Muscle layer of colon (tissue), 2 donors: ENCODE measurements around the gene HADH.
"Not testable (repeated sequence)": the region's sequence is repeated elsewhere in the genome, so short reads cannot be mapped to it uniquely, and the experiment has no call there.

Experiments used
- H3K27ac ChIP-seq: one replicate; pipeline ENCODE4 v1.7.0; 2013; ENCODE audit warnings: low read depth, mild to moderate bottlenecking, low read length, moderate library complexity
- H3K27me3 ChIP-seq, 2 donors: one replicate each; pipeline ENCODE4 v1.7.0; 2013; ENCODE audit warnings: low read length in 2 of 2, mild to moderate bottlenecking in 2 of 2; ENCODE audit not compliant: insufficient read depth in 2 of 2, control insufficient read depth in 1 of 2
- H3K36me3 ChIP-seq: one replicate; pipeline ENCODE4 v1.7.0; 2013; ENCODE audit warnings: mild to moderate bottlenecking, low read length; ENCODE audit not compliant: insufficient read depth
- H3K4me1 ChIP-seq: one replicate; pipeline ENCODE4 v1.7.0; 2013; ENCODE audit warnings: mild to moderate bottlenecking, low read length; ENCODE audit not compliant: insufficient read depth
- H3K4me3 ChIP-seq, 2 donors: one replicate each; pipeline ENCODE4 v1.7.0; 2013; ENCODE audit warnings: low read length in 2 of 2, low read depth in 1 of 2, mild to moderate bottlenecking in 1 of 2, moderate library complexity in 1 of 2
- H3K9ac ChIP-seq: one replicate; pipeline ENCODE4 v1.7.0; 2013; ENCODE audit warnings: low read length
- H3K9me3 ChIP-seq: one replicate; pipeline ENCODE4 v1.7.0; 2013; ENCODE audit warnings: mild to moderate bottlenecking, low read length
- donor health status: abdominal sarcoma.
- donor health status: Adenocarcinoma of cecum.

Gene HADH

DNA sequence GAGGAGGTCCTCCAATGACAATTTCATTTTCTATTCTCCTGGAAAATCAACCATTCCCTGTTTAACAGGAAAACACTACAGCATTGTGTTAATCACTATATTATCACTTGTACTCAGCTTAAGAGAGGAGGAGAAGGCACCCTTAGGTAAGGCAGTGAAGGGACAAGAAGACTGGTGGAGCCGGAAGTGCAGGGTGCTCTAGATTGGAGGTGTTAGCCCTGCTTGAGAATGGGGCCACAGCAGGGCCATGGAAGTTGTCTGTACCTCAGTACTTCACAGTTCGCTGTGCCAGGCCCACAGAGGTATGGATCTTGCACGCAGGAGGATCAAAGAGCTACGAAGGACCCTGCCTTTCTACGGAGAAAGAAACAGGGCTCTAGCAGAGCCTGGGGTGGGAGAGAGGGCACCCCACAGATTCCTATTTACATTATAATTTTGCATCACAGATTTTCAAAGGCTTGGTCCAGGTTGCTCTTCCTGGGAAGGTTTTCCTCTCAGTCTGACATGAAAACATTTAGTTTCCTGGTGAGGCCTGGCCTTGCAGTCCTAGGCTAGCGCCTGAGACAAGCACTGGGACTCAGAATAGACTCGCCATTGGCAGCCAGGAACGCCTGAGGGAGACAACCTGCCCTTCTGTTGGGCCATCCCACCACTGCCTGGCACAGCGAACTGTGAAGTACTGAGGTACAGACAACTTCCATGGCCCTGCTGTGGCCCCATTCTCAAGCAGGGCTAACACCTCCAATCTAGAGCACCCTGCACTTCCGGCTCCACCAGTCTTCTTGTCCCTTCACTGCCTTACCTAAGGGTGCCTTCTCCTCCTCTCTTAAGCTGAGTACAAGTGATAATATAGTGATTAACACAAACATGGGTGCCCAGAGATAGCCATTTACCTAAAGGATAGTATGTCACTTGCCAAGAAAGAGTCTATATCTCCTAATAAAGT is 60.8 kb downstream of the HADH start:
- H3K4me3 ChIP-seq, H3K4me1 ChIP-seq, H3K36me3 ChIP-seq, H3K9ac ChIP-seq, H3K9me3 ChIP-seq, H3K27me3 ChIP-seq, H3K27ac ChIP-seq: not testable (repeated sequence)

- Histone ChIP-seq H3K4me1 (no peaks in the 10 kb centered on the region), H3K27me3 (no peaks in the 10 kb centered on the region), H3K4me3 (no peak overlapping the region), H3K9ac (no peak overlapping the region), H3K27ac (no peak overlapping the region), H3K9me3 (no peaks in the 10 kb centered on the region), H3K36me3 (no peaks in the 10 kb centered on the region)
These were observed 61.7 kb downstream of the HADH start for GRCh38 chr4:108051343-108051742.

DNA sequence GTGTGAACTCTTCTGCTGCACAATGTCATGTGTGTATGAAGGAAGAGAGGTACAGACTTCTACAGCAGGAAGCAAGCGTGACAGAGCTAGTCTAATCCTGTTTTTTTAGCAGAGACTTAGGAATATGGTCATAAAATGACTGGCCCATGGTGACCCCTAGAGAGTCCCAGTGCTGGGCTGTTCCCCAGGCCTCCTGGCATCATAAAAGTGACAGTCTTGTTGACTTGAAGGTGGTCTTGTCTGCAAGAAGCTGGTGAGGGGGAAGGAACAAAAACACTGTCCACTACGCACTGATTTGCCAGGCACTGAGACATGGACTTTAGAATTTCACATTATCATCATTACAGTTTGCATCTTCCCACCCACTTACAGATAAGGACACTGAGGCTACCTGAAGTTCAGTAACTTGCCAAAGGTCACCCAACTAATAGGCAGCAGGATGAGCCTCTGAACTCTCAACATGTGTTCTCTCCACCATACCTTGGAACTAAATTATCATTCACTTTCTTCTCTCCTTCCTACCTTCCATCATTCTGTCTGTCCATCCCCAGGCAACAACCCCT is 63.0 kb downstream of the HADH start:
- Histone ChIP-seq H3K27ac (no peak overlapping the region), H3K4me1 (no peaks in the 10 kb centered on the region)

GRCh38 chr4:108053251-108053711 is 63.6 kb downstream of the HADH start:
- Histone ChIP-seq H3K36me3 (no peaks in the 10 kb centered on the region), H3K9ac (no peak overlapping the region), H3K27me3 (no peaks in the 10 kb centered on the region), H3K4me3 (no peak overlapping the region), H3K9me3 (no peaks in the 10 kb centered on the region), H3K4me1 (no peaks in the 10 kb centered on the region), H3K27ac (no peak overlapping the region)

More for the DNA sequence above, 63.0 kb downstream of the HADH start:
- H3K9me3 ChIP-seq = no peaks in the 10 kb centered on the region
- H3K36me3 ChIP-seq = no peaks in the 10 kb centered on the region
- H3K4me3 ChIP-seq = no peak overlapping the region
- no peaks in the 10 kb centered on the region for H3K27me3 ChIP-seq
- no peak overlapping the region for H3K9ac ChIP-seq

DNA sequence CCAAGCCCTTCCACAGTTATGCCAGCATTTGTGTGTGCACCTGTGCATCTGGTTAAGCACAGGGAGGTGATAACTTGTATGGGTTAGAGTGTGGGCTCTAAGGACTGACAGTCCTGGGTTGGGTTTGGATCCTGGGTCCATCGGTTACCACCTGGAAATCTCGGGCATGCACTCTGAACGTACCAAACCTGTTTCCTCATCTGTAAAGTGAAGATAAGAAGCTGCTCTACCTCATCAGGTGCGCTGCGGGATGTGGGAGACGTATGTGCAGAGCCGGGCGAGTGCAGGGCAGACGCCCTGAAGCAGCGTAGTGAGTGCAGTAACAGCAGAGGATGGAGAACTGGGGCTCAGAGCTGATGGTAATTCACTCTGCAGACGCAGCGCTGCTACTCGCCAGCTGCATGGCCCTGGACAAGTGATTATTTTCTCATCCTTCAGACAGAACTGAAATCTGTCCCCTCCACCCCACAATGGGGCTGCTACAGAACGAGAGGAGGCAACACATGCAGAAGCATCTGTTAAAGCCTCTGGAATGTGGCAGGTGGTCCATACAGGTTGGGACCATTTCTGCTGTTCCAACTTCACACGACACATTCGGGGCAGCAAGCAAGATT is 64.4 kb downstream of the HADH start:
- no peak overlapping the region for H3K27ac ChIP-seq
- no peaks in the 10 kb centered on the region for H3K4me1 ChIP-seq
- no peaks in the 10 kb centered on the region for H3K9me3 ChIP-seq
- no peaks in the 10 kb centered on the region for H3K27me3 ChIP-seq
- no peak overlapping the region for H3K9ac ChIP-seq
- no peaks in the 10 kb centered on the region for H3K36me3 ChIP-seq
- H3K4me3 ChIP-seq = no peak overlapping the region

GRCh38 chr4:108055787-108056186 is 66.1 kb downstream of the HADH start:
- Histone ChIP-seq H3K27ac (no peak overlapping the region), H3K4me1 (no peaks in the 10 kb centered on the region), H3K9ac (no peak overlapping the region)

GRCh38 chr4:108056418-108056817 is 66.7 kb downstream of the HADH start:
- Histone ChIP-seq H3K9me3 (no peaks in the 10 kb centered on the region), H3K4me3 (no peak overlapping the region), H3K36me3 (no peaks in the 10 kb centered on the region), H3K4me1 (no peaks in the 10 kb centered on the region), H3K9ac (no peak overlapping the region), H3K27ac (no peak overlapping the region), H3K27me3 (no peaks in the 10 kb centered on the region)

More at GRCh38 chr4:108055787-108056186, 66.1 kb downstream of the HADH start:
- no peak overlapping the region for H3K4me3 ChIP-seq
- no peaks in the 10 kb centered on the region for H3K36me3 ChIP-seq
- no peaks in the 10 kb centered on the region for H3K9me3 ChIP-seq
- no peaks in the 10 kb centered on the region for H3K27me3 ChIP-seq

DNA sequence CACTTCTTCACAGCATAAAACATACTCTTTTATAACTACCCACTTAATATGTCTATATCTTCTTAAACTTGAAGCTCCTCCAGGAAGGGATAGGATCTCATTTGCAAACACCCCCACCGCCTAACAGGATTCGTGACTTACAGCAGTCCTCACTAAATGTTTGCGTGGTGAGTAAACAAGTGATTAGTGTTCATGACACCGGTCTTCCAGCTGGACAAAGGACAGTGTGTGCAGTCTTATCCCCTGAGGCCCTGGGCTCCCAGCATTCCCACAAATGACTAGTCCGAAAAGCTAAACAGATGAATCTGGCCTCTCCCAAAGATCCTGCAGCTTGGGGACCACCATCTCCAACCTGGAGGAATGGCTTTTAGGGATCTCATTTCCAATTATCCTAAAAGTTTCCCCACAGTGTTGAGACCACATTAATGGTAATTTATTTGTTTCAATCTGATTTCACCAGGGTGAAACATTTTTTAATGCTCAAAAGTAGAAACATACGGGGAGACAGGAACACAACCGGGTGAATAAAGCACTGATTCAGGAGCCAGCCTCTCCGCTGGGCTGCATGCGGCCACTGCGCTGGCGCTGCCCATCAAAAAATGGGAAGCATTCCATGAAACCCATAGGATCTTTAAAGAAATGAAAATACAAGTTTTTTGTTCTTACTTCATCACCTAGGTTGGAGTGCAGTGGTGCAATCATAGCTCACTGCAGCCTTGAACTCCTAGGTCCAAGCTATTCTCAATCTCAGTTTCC is 69.2 kb downstream of the HADH start:
- no peak overlapping the region for H3K27ac ChIP-seq
- H3K4me1 ChIP-seq = no peaks in the 10 kb centered on the region
- H3K36me3 ChIP-seq = no peaks in the 10 kb centered on the region
- no peaks in the 10 kb centered on the region for H3K27me3 ChIP-seq
- no peak overlapping the region for H3K9ac ChIP-seq
- H3K9me3 ChIP-seq = no peaks in the 10 kb centered on the region
- no peak overlapping the region for H3K4me3 ChIP-seq

DNA sequence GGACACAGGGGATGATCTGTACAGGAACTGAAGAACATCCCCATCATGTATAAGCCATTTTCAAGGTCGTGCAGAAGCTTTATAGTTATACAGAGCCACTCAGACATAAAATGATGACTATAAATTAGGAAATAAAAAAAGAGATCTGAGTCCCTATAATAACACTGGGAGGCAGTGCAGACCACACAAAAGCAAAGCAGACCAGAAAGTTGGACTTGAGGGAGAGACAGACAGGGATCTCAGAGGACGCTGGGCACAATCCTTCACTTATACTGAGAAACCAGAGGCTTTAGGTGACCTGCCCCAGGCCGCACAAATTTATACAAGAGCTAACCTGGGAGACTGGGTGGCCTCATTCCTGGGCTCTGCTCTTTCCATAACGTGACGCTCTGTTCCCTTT is 70.5 kb downstream of the HADH start:
- no peaks in the 10 kb centered on the region for H3K4me1 ChIP-seq

DNA sequence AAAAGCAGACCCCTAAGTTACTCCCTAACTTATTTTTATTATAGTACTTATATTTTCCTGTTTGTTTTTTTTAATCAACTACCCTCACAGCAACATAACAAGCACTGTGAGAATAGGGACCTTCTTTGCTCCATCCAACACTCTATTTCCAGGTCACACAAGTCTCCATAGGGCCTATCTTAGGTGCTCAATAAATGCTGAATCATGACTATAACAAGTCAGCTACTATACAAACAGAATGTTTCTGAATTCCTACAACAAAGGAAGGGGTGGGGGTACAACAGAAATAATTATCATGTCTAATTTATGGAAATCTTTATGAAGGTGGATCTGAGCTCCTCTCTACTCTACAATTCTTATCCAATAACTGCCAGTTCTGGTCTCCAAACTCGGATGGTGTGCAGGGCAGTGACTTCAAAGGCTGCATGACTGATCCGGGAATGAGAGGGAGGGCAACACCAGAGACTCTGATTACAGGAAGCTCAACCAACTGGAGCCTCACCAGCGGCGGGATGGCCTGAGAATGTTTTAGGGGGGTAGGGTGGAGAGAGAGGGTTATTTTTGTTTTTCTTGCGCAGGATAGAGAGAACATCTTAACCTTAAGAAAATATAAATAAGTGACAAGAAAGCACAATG is 71.1 kb downstream of the HADH start:
- Histone ChIP-seq H3K9ac (no peak overlapping the region), H3K27me3 (no peaks in the 10 kb centered on the region), H3K4me3 (no peak overlapping the region), H3K36me3 (no peaks in the 10 kb centered on the region), H3K27ac (no peak overlapping the region), H3K4me1 (no peaks in the 10 kb centered on the region), H3K9me3 (no peaks in the 10 kb centered on the region)

More for the DNA sequence above, 70.5 kb downstream of the HADH start:
- H3K9ac ChIP-seq = no peak overlapping the region
- no peaks in the 10 kb centered on the region for H3K36me3 ChIP-seq
- no peak overlapping the region for H3K27ac ChIP-seq
- H3K27me3 ChIP-seq = no peaks in the 10 kb centered on the region
- H3K9me3 ChIP-seq = no peaks in the 10 kb centered on the region
- H3K4me3 ChIP-seq = no peak overlapping the region

GRCh38 chr4:108068442-108068841 is 78.8 kb downstream of the HADH start:
- Histone ChIP-seq H3K27ac (no peak overlapping the region), H3K9me3 (no peaks in the 10 kb centered on the region), H3K36me3 (no peaks in the 10 kb centered on the region)

More at GRCh38 chr4:108068442-108068841, 78.8 kb downstream of the HADH start:
- H3K27me3 ChIP-seq = no peaks in the 10 kb centered on the region
- H3K9ac ChIP-seq = no peak overlapping the region
- H3K4me3 ChIP-seq = no peak overlapping the region
- H3K4me1 ChIP-seq = no peaks in the 10 kb centered on the region
